Prostate gland (tissue), 2 donors: ENCODE measurements around the gene TPD52L2. TPM values are rescaled to one million over a fixed set of nuclear protein-coding genes. Genes with fewer than 3 reads are reported as not detected.

Experiments used
- DNase-seq: peaks from one replicate; pipeline ENCODE4 v3.0.0-alpha.2; 2019; ENCODE audit warnings: low spot score
- H3K27ac ChIP-seq, 2 donors: fragments of 200-600 bp; sonication (generic); 2 replicates each; pipeline ENCODE4 v1.5.1; 2017 to 2019
- H3K27me3 ChIP-seq: fragments of 200-600 bp; sonication (generic); replicated peaks from 2 replicates; pipeline ENCODE4 v1.5.1; 2019; ENCODE audit not compliant: insufficient read depth
- H3K36me3 ChIP-seq, 2 donors: fragments of 200-600 bp; sonication (generic); 1 replicate in 1 of 2; 2 replicates in 1 of 2; pipeline versions ENCODE4 v1.5.1 to v1.8.1; 2017 to 2019
- H3K4me1 ChIP-seq: fragments of 200-600 bp; sonication (generic); replicated peaks from 2 replicates; pipeline ENCODE4 v1.5.1; 2019
- H3K4me3 ChIP-seq, 2 donors: fragments of 200-600 bp; sonication (generic); 2 replicates each; pipeline ENCODE4 v1.5.1; 2017 to 2019
- H3K9me3 ChIP-seq: fragments of 200-600 bp; sonication (generic); 2 replicates; pipeline ENCODE4 v1.5.1; 2017
- POLR2A ChIP-seq: fragments of 450-650 bp; IDR thresholded peaks from one replicate; pipeline ENCODE4 v1.6.1; 2016; ENCODE audit warnings: antibody characterized with exemption, mild to moderate bottlenecking
- POLR2AphosphoS5 ChIP-seq: sonication (generic); formaldehyde crosslinking; IDR thresholded peaks from one replicate; pipeline ENCODE4 v1.6.1; 2017; ENCODE audit warnings: antibody characterized with exemption
- WGBS: methylation state at CpG from one replicate; pipeline ENCODE4 v1.1.5; 2018; 5-methylcytosine and 5-hydroxymethylcytosine counted together
- intact Hi-C: fragments of 100-400 bp; cut with DNase I; formaldehyde crosslinking; loops from one replicate; pipeline ENCODE4 v1.14.2; 2022
- total RNA-seq, 2 donors: library from RNA; depleted of rRNA; stranded (reverse); fragments of >200 nt; gene quantifications; one replicate each; pipeline ENCODE4 v1.1.0, GENCODE V29; 2016
- TF ChIP-seq, protein P1 (sequence below), 4 experiments: fragments of 200-600 bp in 2 of 4; fragments of 450-650 bp in 2 of 4; sonication (generic) in 2 of 4; IDR thresholded peaks; 1 replicate in 3 of 4; 2 replicates in 1 of 4; pipeline ENCODE4 v1.5.1; 2016 to 2019; ENCODE audit warnings: antibody characterized with exemption in 4 of 4, mild to moderate bottlenecking in 2 of 4, moderate library complexity in 2 of 4

Gene TPD52L2
- total RNA-seq, 2 donors from 2014 or later = 105 to 127 TPM

DNA sequence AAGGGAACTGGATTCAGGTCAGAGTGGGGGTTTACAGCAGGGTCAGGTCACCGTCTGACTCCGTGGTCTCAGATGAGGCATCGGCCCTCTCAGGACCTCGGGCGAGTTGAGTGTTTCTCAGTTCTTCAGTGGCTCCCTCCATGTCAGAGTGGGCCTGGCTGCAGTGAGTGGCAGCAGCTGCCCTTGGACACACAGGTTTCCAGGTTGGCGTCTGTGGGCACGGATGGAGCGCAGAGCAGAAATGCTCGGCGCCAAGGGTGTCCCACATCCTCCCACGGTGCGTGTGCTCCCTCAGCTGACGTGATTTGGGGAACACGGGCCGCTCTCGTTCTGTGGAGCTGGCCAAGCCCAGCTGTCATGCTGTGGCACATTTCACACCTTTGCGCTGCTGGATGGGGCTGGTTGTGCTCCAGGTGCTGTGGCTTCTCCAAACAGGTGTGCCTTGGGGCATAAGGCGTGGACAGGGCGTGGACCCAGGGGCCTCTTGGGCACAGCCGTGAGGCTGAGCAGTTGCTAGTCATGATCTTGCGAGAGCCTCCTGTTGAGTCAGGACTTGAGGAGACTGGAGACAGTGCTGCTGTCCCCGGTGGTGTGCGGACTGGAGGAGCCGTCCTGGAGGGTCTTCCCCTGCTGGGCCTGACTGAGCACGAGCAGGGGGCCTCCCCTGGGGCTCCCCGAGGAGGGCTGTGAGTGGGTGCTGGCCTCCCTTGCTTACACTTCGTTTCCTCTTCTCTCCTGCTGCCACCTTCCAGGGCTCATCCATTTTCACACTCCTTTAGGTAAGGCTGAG lies 20.4 kb downstream of the TPD52L2 start:
- Histone ChIP-seq H3K36me3 (no peaks in the 10 kb centered on the region), H3K9me3 (no peaks in the 10 kb centered on the region), H3K27me3 (no peaks in the 10 kb centered on the region), H3K4me1 (peaks cover 14% of the 10 kb centered on the region), H3K27ac (peak overlapping the region; percentile 20 to 21), H3K4me3 (no peak overlapping the region)
- intact Hi-C loops = no loop called here
- DNase-seq = no peak
- 87% methylated on average over 27 of the region's 27 CpGs for WGBS
- TF ChIP-seq, protein P1, sequence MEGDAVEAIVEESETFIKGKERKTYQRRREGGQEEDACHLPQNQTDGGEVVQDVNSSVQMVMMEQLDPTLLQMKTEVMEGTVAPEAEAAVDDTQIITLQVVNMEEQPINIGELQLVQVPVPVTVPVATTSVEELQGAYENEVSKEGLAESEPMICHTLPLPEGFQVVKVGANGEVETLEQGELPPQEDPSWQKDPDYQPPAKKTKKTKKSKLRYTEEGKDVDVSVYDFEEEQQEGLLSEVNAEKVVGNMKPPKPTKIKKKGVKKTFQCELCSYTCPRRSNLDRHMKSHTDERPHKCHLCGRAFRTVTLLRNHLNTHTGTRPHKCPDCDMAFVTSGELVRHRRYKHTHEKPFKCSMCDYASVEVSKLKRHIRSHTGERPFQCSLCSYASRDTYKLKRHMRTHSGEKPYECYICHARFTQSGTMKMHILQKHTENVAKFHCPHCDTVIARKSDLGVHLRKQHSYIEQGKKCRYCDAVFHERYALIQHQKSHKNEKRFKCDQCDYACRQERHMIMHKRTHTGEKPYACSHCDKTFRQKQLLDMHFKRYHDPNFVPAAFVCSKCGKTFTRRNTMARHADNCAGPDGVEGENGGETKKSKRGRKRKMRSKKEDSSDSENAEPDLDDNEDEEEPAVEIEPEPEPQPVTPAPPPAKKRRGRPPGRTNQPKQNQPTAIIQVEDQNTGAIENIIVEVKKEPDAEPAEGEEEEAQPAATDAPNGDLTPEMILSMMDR (IDR thresholded peaks at IDR 0.05) = no peak
- TF ChIP-seq POLR2AphosphoS5 (no peak), POLR2A (no peak)

DNA sequence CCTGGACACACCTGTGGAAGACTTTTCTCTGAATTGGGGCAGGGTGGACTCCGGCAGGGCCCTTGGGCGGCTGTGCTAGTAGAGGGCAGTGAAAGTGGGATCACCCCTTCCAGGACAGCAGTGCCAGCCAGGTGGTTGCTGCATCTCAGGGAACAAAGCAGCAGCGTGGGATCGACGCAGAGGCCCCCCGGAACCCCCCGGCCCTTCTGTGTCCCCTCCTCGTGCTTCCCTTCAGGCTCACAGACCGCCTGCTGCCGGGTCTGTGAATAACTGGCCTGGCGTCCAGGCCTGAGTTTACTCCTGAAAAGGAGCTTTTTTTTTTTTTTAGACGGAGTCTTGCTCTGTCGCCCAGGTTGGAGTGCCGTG lies 21.0 kb downstream of the TPD52L2 start:
- WGBS = 94% methylated on average over 14 of the region's 14 CpGs
- DNase-seq = no peak
- Histone ChIP-seq H3K36me3 (no peaks in the 10 kb centered on the region), H3K27ac (no peak overlapping the region), H3K9me3 (no peaks in the 10 kb centered on the region), H3K27me3 (no peaks in the 10 kb centered on the region), H3K4me1 (peaks cover 14% of the 10 kb centered on the region), H3K4me3 (no peak overlapping the region)
- intact Hi-C loops = no loop called here
- no peak for TF ChIP-seq POLR2AphosphoS5
- no peak for TF ChIP-seq POLR2A
- TF ChIP-seq, protein P1 (IDR thresholded peaks at IDR 0.05) = no peak

DNA sequence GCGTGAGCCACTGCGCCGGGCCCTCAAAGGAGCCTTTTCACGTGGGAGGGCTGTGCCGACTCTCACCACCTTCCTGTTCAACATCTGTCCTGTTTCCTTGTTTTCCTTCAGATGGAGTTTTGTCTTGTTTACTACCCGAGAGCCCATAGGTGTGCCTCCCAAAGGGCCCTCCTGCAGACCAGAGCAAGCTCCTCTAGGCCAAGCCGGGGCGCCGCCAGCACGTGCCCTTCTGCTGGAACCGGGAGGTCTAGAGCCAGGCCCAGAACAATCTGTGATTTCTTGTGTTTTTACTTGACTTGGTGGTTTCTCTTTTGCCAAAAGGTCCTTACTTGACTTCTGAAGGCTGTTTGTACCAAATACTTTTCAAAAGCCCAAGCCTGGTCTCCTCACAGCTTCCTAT lies 21.9 kb downstream of the TPD52L2 start:
- no peak overlapping the region for H3K27ac ChIP-seq
- intact Hi-C loops = no loop called here
- peaks cover 14% of the 10 kb centered on the region for H3K4me1 ChIP-seq
- no peaks in the 10 kb centered on the region for H3K36me3 ChIP-seq
- no peak overlapping the region for H3K4me3 ChIP-seq
- no peak for TF ChIP-seq POLR2A
- TF ChIP-seq, protein P1 (IDR thresholded peaks at IDR 0.05) = no peak
- TF ChIP-seq POLR2AphosphoS5 = no peak
- 92% methylated on average over 11 of the region's 11 CpGs for WGBS
- H3K9me3 ChIP-seq = no peaks in the 10 kb centered on the region
- no peak for DNase-seq
- H3K27me3 ChIP-seq = no peaks in the 10 kb centered on the region

DNA sequence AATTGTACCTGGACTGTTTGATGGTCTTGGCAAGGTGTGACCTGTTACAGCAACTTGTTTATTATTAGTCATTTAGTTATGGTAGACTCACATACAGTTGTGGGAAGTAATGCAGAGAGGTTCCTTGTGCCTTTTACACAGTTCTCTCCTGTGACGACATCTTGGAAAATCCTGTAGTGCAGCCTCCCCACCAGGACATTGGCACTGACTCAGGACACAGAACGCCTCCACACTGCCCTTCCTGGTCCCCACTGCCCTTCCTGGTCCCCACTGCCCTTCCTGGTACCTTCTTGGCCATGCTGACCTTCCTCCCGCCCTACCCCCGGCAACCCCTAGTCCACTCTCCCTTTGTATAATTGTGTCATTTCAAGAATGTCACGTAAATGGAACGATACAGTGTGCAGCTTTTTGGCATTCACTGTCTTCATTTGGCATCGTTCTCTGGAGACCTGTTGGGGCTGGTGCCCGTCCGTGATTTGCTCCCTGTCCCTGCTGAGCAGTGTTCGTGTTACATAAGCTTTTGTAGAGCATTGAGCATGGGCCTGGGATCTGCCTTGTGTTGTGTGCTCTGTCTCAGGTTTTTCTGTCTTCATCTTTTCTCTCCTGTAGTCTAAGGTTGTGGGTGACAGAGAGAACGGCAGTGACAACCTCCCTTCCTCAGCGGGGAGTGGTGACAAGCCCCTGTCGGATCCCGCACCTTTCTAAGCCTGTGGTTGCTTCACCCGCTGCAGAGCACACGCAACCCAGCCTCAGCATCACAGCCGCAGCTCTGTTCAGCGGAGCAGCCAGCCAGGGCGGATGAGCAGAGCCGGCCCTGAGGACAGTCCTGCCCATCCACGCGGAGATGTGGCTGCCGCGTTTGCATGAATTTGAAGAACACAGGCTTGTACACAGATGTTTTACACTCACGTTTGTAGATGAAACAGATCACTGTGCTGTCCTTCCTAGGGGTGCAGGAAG lies 24.5 kb downstream of the TPD52L2 start:
- no peaks in the 10 kb centered on the region for H3K36me3 ChIP-seq
- peak; percentile 62 for DNase-seq
- H3K4me1 ChIP-seq = peaks cover 15% of the 10 kb centered on the region
- no peak overlapping the region for H3K4me3 ChIP-seq
- TF ChIP-seq POLR2A (no peak), POLR2AphosphoS5 (peak; percentile 39)
- TF ChIP-seq, protein P1 (IDR thresholded peaks at IDR 0.05) = peak in 1 of 4 experiments; percentile 6
- 65% methylated on average over 25 of the region's 25 CpGs for WGBS
- H3K27me3 ChIP-seq = no peaks in the 10 kb centered on the region
- no peaks in the 10 kb centered on the region for H3K9me3 ChIP-seq
- intact Hi-C loops = loop anchor here (10.0 kb wide), 1 partner anchor 175 kb away; the partner anchor contains the start of gene TCEA2
- peak overlapping the region; percentile 71 to 87 for H3K27ac ChIP-seq
